A673 (cell line): ENCODE measurements around the gene LRP4.

Experiments
- CTCF ChIP-seq: fragments of 300-800, 200-600 bp; sonication (generic); conservative IDR thresholded peaks from 2 replicates; pipeline ENCODE4 v1.5.1; 2017; ENCODE audit warnings: low read depth, mild to moderate bottlenecking, antibody characterized with exemption, low read length, moderate library complexity, mixed read lengths
- EZH2 ChIP-seq: fragments of 200-600 bp; sonication (generic); IDR thresholded peaks from 2 replicates; pipeline ENCODE4 v1.6.1; 2017; ENCODE audit warnings: borderline replicate concordance, low read depth, mild to moderate bottlenecking, mixed read lengths, antibody characterized with exemption, low read length; ENCODE audit not compliant: poor library complexity, severe bottlenecking

GRCh38 chr11:46858920-46859546 lies 59.3 kb downstream of the LRP4 start:
- no peak for TF ChIP-seq CTCF
- no peak for TF ChIP-seq EZH2
